ENCODE measurements around the gene BIVM. TPM values are rescaled to one million over a fixed set of nuclear protein-coding genes. Genes with fewer than 3 reads are reported as not detected.

BIVM gene
- total and polyA plus RNA-seq, 2 of the 4 experiments (the other 2 are of a cell fraction) = 7.2 to 12.2 TPM

DNA sequence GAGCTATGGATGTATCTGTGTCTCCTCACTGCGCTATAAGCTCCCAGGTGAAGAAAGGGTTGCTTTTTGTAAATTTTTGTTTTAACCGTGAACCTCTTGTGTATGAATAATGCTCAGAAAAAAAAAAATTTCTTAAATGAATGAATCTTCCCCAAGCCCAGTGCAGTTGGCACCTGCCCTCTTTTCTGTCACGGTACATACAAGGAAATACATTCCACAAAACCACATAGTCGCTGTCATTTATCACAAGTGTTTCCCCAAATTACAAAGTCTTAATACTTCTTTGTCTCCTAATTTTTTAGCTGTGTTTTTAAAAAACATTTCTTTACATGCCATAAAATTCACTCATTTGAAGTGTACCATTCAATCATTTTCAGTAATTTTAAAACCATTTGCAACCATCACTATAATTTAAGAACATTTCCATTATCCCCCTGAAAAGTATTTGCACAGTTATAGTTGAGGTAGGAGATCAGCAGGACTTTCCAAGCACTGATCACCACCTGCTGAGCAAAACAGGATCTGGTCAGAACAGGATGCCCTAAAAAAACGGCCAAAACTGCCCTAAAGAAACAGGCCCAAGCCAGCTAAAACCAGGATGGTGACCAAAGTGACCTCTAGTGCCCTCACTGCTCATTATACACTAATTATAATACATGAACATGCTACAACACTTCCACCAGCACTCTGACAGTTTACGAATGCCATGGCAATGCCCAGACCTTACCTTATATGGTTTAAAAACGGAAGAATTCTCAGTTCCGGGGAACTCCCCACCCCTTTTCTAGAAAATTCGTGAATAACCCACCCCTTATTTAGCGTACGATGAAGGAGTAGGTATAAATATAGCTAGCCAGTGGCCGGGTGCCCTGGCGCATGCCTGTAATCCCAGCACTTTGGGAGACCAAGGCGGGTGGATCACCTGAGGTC is 24.1 kb upstream of the BIVM start:
- DNase-seq (no peak), ATAC-seq (ENCODE audit: low read depth) (no peak)
- Histone ChIP-seq H3K4me2 (ENCODE audit: low read depth, low read length) (no peak overlapping the region), H3K4me3 (ENCODE audit: insufficient read depth, low read depth, low read length) (no peak overlapping the region), H3K9ac (ENCODE audit: low read depth, low read length) (no peak overlapping the region), H3K14ac (replicated peaks; ENCODE audit: low read depth, low read length) (no peak overlapping the region), H3K79me1 (ENCODE audit: low read depth in 1 of 2, low read length in 2 of 2) (peaks cover 13 to 26% of the 10 kb centered on the region in 2 experiments), H4K5ac (ENCODE audit: low read depth, low read length) (no peak overlapping the region), H3K27ac (ENCODE audit: insufficient read depth, low read length) (no peak overlapping the region), H3K27me3 (ENCODE audit: control insufficient read depth, insufficient read depth, low read length) (no peaks in the 10 kb centered on the region), H3K4me1 (ENCODE audit: control insufficient read depth, insufficient read depth, low read length) (peaks cover 2% of the 10 kb centered on the region; the same call in 1 of the 2 replicates), H4K20me1 (ENCODE audit: insufficient read depth, low read length) (no peaks in the 10 kb centered on the region; the same call in 1 of the 2 replicates), H2BK120ac (ENCODE audit: low read depth, low read length) (no peak overlapping the region), H3K4ac (ENCODE audit: low read depth, low read length) (0 out of 2 replicates have a peak overlapping the region, but pooled peaks have one; percentile 98), H3K9me3 (ENCODE audit: control insufficient read depth, insufficient read depth, low read length) (no peaks in the 10 kb centered on the region), H4K8ac (ENCODE audit: low read depth in 2 of 2, low read length in 2 of 2) (peak overlapping the region; percentile 99), H3K23ac (ENCODE audit: low read depth, low read length) (no peak overlapping the region), H2AFZ (replicated peaks; ENCODE audit: low read length, poor library complexity) (no peak overlapping the region), H2BK5ac (ENCODE audit: low read depth, low read length, poor library complexity, severe bottlenecking) (no peak overlapping the region), H2BK15ac (ENCODE audit: low read depth, low read length) (no peak overlapping the region), H3K56ac (ENCODE audit: extremely low read depth, insufficient read depth, low read length) (no peak overlapping the region), H2AK9ac (replicated peaks; ENCODE audit: low read depth, low read length, poor library complexity) (no peak overlapping the region), H4K91ac (ENCODE audit: insufficient read depth, low read depth, low read length) (no peak overlapping the region), H2BK20ac (ENCODE audit: low read depth, low read length) (no peak overlapping the region), H2AK5ac (ENCODE audit: low read depth, low read length) (no peak overlapping the region), H3K9me1 (ENCODE audit: insufficient read depth, low read length) (peaks cover 4% of the 10 kb centered on the region; the same call in 1 of the 2 replicates), H3K36me3 (ENCODE audit: control insufficient read depth, insufficient read depth, low read length) (no peaks in the 10 kb centered on the region), H3K18ac (ENCODE audit: low read depth, low read length) (no peak overlapping the region)
- CTCF ChIA-PET = interaction anchor here (1.2 kb wide), 1 partner anchor 183 kb away, joined by 3 read pairs; no protein-coding TSS in a partner anchor
- WGBS, 2 experiments (ENCODE audit: extremely low coverage in 2 of 2, insufficient read length in 1 of 2) = 80% methylated on average over 1 of the region's 14 CpGs; no CpG with 5 or more reads in 1 of the 2 experiments
- dilution Hi-C loops (cut with HindIII; ENCODE audit: low sequenced_read_pairs, unreplicated experiment) = no loop called here
- POLR2A ChIA-PET (ENCODE audit: unreplicated experiment) = no interaction called here
- in situ Hi-C loops (cut with MboI; ENCODE audit: low sequenced_read_pairs) = no loop called here
- BruUV-seq (replicated peaks) = no TSS peak
- intact Hi-C loops (cut with micrococcal nuclease) = loop anchor here (5.0 kb wide), 2 partner anchors 68 to 123 kb away; no protein-coding TSS in a partner anchor
- TF ChIP-seq MAFK (IDR thresholded peaks at IDR 0.05; ENCODE audit: low read depth, low read length) (no peak), POLR2A (IDR thresholded peaks at IDR 0.05; ENCODE audit: low read depth, low read length) (no peak), CHD1 (IDR thresholded peaks at IDR 0.05; ENCODE audit: low read depth, low read length) (no peak), SMC3 (IDR thresholded peaks at IDR 0.05; ENCODE audit: low read depth, low read length) (no peak), NFE2L2 (IDR thresholded peaks at IDR 0.05; ENCODE audit: low read depth, low read length) (no peak), RAD21 (IDR thresholded peaks at IDR 0.05; ENCODE audit: low read length) (no peak), FOS (IDR thresholded peaks at IDR 0.05; ENCODE audit: low read depth, low read length) (no peak), MXI1 (IDR thresholded peaks at IDR 0.05; ENCODE audit: borderline replicate concordance, low read depth, low read length) (no peak), CEBPB (IDR thresholded peaks at IDR 0.05; ENCODE audit: low read depth, low read length) (no peak)
